HG02588 (cell line): ENCODE data around the gene POU2AF3.
"Not testable (repeated sequence)": the region's sequence is repeated elsewhere in the genome, so short reads cannot be mapped to it uniquely, and the experiment has no call there.

Source experiments
- ATAC-seq: cut with Tn5 transposase; IDR thresholded peaks from one replicate; pipeline ENCODE4 v1.9.1; 2021; ENCODE audit warnings: mild to moderate bottlenecking, moderate library complexity; ENCODE audit not compliant: unreplicated experiment

Gene POU2AF3

DNA sequence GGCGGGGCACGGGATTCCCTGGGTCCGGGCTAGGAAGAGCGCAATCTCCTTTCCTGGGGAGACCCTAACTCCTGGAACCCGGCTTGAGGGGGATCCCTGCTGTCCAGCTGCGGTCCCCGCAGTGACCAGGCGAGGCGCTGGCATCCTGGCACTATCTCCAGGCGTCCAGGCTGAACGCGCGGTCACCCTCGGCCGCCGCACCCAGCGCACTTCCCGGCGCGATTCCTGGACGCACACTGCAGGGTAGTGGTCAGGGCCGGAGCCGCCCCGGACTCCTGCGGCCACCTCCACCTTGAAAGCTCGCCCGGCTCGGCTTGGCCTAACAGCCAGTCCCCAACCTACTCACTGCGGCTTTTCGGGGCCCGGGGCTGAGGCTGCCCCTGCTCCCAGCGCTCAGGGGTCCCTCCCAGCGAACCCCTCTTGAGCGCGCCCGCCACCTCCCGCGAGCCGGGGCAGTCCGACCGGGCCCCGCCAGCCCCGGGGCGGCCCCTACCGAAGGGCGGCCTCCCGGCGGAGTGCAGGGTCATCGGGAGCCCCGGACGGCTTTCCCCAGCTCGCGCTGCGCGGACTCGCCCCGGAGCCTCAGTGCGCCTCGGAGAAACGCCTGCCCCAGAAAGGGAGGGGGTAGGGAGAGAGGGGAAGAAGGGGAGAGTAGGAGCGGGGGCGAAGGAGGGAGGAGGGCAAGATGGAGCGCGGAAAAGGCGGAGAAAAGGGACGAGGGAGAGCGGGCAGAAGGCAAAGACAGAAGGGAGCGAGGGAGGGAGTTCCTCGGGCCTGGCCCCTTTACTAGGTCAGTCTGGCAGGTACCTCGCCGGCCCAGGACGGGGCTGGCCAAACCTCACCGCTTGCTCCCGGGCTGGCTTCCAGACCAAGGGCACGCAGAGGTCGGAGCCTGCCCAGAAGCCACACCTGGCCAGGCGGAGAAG, 1.0 kb downstream of the POU2AF3 start:
- peak; percentile 69 for ATAC-seq

DNA sequence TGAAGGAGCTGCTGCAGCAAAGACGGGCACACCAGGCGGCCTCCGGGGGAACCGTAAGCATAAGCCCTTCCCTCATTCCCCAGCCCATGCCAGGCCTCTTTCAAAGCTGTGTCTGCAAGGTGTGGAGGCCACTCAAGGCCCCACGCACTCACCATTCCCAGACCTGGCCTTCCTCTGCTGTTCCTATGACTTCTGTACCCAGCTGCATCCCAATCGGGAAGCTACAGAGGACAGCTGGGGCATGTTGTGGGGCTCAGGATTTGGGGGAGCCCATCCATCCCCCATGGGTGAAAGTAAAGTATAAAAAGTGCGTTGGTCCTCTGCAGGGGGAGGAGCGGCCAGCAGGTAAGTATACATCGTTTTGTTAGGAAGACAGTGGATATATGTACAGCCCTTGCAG, 2.2 kb downstream of the POU2AF3 start:
- ATAC-seq, result no peak

DNA sequence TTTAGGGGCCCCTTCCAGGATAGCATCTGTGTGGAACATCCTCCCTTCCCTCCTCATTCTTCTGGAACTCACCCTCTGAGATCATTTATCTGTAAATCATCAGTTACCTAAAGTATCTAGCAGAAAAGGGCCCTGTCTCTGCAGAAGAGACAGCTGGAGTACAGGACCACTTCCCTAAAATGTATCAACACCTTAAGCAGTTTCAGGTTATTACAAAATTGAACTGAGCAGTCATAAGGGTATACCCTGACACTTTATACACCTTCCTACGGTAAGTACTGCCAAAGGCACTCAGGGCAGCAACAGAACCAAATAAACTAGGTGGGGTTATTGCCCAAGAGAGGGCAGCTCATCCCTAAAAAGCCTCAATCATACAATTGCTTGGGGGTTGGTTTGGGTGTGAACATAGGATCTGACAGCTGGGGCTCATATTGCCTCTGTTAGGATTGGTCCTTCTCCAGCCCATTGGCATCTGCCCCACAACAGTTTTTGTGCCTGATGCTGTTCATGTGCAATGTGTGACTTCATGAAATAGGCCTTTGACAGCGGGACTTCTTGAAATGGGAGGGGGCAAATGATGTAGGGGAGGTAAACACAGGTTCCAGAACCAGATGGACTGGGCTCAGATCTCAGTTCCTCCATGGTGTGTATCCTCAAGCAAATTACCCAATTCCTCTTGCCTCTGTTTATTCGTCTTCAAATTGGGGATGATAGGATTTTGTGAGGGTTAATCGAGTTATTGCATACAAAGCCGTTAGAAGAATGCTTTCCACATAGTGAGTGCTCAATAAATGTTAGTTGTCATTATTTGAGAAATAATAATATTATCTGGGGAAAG, 2.9 kb downstream of the POU2AF3 start:
- ATAC-seq, result no peak

DNA sequence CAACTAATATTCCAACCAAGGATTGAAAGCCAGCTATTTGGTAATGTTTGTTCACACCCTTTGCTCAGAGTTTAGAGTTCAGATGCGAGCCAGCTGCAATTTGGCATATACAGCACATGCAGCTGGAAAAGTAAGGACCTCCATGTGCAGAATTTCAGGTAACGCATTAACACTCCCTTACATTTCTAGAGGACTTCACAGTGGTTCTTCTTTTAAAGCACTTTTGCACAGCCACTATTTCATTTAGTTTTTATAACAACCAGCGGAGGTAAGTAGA, 3.4 kb downstream of the POU2AF3 start:
- ATAC-seq, result no peak

DNA sequence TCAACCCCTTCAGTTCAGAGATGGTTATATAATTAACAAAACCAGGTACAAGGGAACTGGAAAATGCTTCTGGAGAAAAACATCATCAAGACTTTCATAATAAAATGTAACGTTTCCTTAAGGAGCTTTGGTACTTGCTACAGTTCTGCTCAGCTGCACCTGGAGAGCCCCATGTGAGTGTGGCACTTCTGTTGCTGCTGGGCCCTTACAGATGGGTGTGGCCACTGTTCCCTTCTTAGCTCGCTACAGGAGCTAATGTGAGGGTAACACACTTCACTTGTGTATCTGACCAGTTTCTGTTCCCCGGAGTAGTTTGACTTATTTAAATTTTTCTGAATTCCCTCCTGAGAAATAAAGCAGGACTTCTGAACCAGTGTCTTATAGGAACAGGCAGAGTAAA, 4.0 kb downstream of the POU2AF3 start:
- no peak for ATAC-seq

DNA sequence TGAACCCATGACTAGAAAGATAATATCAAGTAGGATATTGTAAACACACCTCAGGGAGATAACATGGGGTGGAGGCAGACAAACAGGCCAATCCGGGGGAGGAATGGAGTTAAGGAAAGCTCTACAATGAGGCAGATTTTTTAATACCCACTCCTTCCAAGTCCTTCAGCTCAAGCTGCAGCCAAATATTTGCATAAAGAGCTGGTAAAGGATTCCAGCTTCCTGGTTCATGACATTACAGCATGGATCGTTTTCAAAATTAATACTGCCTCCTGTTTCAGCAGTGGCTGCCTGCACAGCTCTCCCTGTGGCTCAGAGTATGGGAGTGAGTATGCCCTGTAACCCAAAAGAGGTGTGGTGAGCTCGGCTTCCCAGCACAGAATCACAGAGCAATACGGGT, 5.1 kb downstream of the POU2AF3 start:
- no peak for ATAC-seq

DNA sequence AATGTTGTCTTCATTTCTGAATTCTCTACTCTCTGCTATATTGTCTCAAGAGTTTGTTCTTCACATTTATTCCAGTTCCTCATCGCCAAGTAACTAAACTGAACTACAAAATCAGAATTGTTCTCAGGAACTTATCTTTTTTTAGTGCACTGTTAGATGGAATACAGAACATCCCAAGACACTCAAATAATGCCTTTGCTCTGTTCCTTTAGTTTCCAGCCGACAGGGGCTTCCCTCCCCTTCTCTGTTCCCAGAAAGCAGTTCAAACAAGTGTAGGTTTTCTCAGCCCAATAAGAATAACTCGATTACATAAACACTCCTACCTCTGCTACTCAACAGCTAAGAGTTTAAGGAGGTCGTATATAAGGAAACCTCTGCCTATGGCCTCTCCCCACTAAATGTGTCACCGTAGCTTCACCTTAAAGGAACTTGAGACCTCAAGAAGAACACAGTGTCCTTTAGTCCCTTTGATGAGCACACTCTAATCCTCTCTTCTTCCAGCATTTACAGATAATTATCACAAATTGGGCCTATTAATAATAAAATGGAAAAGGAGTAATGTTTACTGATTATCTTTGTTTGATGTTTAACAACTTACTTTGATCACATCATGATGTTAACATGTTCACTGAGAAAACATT, 6.9 kb downstream of the POU2AF3 start:
- ATAC-seq, result no peak

DNA sequence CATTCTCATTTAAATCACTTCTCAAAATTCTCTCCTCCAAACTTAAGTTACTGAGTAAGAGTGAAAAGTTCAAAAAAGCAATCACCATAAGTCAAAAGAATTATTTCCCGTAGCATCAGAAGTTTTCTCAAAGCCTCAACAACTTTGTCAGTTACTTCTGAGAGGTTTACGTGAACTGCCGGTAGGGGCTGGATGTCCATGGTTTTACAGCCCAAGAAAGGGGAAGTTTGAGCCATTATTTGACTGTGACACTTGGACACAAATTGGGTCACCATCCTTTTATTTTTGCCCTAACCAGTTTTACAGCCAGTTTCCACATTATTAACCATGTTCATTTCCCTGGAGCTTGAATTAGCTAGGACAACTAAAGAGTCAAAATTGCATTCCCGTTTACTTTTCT, 7.5 kb downstream of the POU2AF3 start:
- ATAC-seq, result no peak

DNA sequence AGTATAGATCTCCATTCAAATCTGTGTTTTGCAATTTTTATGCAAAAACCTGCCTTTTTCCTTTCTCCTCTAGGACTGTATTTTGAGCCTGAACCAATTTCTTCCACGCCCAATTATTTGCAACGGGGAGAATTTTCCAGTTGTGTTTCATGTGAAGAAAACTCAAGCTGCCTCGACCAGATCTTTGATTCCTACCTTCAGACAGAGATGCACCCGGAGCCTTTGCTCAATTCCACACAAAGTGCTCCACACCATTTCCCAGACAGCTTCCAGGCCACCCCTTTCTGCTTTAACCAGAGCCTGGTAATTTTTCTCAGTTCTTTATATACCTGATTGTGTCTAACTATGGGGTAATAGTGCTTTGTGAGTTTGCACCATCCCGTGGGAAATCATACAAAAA, 8.0 kb downstream of the POU2AF3 start:
- ATAC-seq, result no peak

DNA sequence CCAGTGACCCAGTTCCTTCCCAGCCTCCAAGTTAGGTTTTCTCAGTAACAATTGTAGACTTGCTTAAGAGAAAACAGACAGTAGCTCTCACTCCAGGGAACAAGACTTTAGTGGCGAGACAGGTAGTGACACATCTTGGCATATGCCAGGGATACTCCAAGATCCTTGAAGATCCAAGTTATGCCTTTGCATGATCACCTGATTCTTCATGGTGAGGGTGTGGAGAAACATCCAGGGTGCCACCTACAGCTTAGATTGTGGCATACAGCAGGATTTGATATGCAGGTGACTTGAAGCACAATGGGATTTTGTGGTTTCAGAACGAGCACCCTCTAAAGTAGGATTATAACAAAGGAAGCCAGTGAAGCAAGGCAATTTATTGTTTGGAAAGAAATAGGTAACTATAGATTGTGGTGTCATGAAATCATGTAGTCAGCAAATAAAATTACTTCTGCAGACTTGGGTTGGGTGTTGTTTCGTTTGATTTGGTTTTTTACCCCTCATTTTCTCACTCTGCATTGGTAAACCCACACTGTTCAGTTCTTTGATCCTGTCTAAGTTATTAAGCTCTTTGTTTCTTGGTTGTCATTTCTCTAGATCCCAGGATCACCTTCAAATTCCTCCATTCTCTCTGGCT, 9.2 kb downstream of the POU2AF3 start:
- no peak for ATAC-seq

DNA sequence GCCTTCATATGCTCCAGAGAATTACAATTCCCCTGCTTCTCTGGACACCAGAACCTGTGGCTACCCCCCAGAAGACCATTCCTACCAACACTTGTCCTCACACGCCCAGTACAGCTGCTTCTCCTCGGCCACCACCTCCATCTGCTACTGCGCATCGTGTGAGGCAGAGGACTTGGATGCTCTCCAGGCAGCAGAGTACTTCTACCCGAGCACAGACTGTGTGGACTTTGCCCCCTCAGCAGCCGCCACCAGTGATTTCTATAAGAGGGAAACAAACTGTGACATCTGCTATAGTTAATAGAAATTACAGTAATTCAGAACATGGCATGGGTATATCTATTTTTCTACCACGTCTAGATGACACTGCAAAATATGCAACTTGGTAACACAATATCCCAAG, 9.8 kb downstream of the POU2AF3 start:
- ATAC-seq, result no peak

DNA sequence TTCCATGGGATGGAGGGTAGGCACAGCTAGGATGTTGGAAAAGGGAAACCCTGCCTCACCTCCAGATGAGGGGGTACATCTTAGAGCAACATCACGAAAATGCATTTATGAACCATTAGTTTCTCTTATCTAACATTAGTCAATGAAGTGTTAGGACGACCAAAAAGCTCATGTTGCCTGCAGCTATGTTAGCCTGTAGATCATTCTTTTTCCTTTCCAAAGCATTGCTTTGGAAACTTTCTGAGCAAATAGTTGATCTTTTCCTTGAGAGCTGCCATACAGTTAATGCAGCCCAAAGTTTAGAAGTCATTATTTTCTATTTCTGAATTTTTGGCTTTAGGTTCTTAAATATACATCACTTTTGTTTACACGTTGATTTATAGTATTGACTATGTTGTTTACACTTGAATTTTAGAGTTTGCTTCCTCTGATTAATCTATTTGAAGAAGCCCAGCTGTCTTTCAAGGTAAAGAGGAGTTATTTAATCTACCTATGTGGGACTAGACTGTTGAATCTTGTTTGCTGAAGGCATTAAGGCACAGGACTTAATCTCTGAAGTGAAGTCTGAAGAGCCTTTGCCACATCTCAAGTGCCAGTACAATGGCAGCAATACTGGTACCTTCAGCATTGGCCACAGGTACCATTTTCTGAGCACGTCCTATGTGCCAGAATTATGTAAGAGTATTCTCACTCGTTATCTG, 11.0 kb downstream of the POU2AF3 start:
- no peak for ATAC-seq

DNA sequence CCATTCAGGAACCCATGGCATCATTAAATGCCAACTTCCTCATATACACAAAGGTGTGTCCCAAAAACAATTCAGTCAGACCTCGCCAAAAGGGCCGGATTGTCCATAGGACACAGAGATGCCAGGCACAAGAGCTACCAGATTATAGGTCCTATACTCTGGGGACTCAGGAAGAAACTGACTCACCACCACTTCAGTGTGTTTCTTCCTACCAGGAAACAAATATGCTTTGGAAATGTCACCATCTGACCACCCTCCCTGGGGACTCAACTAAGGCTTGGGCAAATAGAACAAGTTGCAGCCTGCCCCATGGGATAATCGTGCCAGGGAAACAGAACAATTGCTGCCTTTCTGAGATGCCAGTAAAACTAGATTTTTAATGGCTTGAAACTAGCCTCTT, 11.7 kb downstream of the POU2AF3 start:
- ATAC-seq, result no peak

DNA sequence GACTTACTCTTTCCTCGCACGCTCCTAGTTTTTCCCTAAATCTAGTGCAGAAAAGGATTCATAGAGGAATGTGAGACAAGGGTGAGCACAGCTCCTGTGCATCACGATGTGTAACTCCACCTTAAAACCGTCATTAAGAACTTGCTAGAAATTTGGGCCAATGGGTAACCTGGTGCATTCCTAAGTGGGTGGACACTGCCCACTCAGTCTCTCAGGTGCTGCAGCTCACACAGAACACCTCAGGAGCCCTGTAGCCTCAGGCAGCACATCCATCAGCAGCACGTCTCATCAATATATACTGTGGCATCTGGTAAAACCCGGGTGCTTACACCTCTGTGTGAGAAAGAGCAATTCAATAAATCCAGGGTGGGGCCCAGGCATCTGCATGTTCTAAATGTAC, 12.4 kb downstream of the POU2AF3 start:
- ATAC-seq, result no peak

DNA sequence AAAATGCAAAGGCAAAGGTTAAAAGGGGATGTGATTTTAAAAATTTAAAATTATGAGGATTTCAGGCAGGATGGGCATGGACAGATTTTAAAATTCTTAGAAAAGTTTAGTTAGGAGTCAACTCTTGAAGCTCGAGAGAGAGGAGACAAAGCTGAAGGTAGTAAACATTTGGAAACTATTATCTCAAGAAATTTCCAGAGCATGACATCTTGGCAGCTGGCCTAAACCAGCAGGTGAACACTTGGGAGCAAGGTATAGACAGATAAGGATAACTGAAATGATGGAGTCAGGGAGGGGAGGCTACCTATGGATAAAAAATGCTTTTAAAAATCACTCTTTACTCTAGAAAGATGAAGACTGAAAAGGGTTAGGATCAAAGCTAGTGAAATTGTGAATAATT, 13.7 kb downstream of the POU2AF3 start:
- ATAC-seq, result no peak

DNA sequence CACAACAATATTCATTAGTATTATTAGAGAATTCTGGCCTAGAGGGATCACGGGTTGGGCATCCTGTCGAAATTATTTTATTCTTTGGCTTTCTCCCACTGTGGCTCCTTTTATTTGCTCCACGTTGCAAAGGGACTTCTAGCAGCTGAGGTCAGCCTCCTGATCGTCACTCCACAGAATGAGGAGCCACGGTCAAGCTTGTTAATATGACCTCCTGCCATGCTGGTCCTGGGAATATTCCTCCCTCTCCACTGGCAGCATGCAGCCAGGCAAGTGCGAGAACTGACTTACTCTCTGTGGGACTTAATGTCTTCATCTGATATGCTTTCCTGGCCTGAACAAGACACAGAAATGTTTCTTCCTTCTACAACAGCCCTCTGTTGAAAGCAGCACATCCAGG, 20.9 kb downstream of the POU2AF3 start:
- ATAC-seq, result no peak

DNA sequence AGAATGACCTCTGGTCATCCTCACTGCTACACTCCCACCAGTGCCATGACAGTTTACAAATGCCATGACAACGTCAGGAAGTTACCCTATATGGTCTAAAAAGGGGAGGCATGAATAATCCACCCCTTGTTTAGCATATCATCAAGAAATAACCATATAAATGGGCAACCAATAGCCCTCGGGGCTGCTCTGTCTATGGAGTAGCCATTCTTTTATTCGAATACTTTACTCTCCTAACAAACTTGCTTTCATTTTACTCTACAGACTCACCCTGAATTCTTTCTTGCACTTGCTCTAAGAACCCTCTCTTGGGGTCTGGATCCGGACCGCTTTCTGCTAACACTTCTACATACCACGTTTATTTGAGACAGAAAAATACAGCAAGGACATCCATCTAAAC, 21.9 kb downstream of the POU2AF3 start:
- not testable (repeated sequence) for ATAC-seq

DNA sequence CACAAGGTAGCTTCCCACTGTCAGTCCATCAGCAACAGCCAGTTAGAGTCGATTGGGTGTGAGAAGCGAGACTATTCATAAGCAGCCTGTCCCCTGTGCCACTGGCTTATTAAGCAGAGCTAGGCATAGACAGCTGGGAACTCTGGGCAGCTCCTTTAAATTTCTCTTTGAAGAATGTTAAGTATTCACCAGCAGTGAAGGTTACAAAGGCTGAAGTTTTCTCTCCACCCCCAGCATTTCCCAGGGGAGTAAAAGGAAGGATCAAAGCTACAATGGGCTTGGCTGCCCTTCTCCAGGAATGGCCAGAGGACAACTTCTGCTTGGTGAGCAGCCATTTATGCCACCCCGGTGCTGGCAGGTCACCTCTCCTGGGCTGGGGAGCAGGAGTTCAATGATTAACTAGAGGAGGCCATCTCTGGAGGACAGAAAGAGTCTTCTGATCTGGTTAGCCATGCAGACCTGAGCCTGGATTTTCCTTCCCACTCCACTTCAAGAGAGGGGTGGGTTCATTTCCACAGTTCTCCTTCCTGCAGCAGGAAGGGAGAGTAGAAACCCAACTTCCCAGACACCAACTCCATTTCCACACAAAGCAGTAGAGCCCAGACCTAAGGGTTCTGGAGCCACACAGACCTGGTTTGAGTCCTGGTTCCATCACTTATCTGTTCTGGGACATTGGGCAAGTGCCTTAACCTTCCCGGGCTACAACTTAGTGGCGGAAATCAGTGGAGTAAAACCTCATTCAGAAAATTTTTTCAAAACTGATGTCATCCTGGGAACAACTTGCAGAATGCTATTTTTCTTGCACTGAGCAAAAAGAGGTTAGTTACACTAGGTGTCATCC, 22.6 kb downstream of the POU2AF3 start:
- no peak for ATAC-seq

DNA sequence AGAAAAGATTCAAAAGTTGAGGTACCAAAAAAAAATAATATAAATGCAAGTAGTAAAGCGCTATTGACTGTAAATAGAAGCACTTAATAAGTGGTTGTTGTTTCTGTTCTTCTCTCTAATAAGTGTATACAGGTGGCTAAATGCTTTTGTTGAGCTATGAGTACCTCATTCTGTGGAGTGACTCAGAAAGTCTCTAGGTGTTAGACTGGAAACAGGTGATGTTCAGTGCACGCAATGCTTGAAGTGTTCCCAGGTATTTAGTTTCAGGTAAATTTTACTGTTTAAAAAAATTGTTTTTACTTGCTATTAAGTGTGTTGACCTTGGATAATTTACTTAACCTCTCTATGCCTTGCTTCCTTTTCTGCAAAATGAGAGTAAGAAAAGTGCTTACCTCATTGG, 24.2 kb downstream of the POU2AF3 start:
- ATAC-seq, result no peak

DNA sequence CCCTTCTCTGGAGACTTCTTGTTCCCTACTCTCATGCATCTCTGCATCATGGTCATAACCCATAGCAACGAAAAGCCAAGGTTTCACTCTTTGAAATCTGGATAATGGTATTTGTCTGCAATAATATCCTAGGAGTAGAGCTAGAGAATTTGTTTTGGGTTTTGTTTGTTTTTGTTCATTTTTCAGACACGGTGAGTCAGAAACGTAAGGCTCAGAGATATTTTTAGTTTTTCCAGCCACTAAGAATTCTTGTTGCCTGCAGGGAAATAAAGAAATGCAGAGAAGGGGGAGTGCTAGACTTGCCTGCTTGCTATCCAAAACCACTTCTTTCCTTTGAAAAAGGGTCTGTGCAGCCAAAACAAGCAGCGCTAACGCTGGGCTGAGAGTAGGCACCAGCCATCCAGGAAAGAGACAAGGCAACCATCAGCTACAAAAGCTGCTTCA, 26.0 kb downstream of the POU2AF3 start:
- ATAC-seq, result no peak
